Measurements from ENCODE around the gene ACSS3. TPM values are rescaled to one million over a fixed set of nuclear protein-coding genes. Genes with fewer than 3 reads are reported as not detected.

Gene ACSS3
- total RNA-seq, 2 donors from 2014 or later: 28.3 to 29.4 TPM

DNA sequence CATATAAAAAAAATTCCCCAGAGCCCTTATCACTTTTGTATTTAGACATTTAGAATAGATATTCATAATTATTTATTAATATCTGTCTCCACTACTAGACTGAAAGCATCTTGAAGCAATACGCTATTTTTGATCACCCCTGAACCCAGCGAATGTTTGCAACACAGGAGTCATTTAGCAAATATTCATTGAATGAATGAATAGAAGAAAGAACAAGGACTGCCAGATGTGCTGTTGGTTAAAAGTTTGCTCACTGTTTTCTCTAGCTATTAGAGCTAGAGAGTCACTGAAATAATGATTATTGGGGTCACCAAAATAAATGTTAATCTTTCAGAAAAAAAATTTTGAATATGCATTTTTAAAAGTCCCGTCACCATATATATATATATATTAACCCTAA lies 174.3 kb downstream of the ACSS3 start:
- no peak overlapping the region for H3K27ac ChIP-seq (ENCODE audit: low read depth, low read length)
- H3K4me1 ChIP-seq (ENCODE audit: control insufficient read depth, insufficient read depth, low read length): no peaks in the 10 kb centered on the region
- H3K4me3 ChIP-seq (ENCODE audit: low read length): no peak overlapping the region
- Mint-ChIP-seq H3K4me1 (peaks cover 12% of the 10 kb centered on the region), H3K4me3 (no peak overlapping the region), H3K36me3 (ENCODE audit: low read depth) (peaks cover 10% of the 10 kb centered on the region), H3K27me3 (ENCODE audit: insufficient read depth) (no peaks in the 10 kb centered on the region), H3K27ac (no peak overlapping the region), H3K9me3 (no peaks in the 10 kb centered on the region)
- no peaks in the 10 kb centered on the region for H3K9me3 ChIP-seq (ENCODE audit: control insufficient read depth, low read length)
- peaks cover 13% of the 10 kb centered on the region for H3K36me3 ChIP-seq (ENCODE audit: control insufficient read depth, insufficient read depth, low read length)
- 92 to 100% methylated on average over 2 of the region's 3 CpGs for WGBS, 2 experiments (ENCODE audit: insufficient coverage in 1 of 2, insufficient read length in 1 of 2)
- no peaks in the 10 kb centered on the region for H3K27me3 ChIP-seq (ENCODE audit: control insufficient read depth, insufficient read depth, low read length, poor library complexity, severe bottlenecking)
- H3K9ac ChIP-seq (ENCODE audit: extremely low read depth, low read length, poor library complexity, severe bottlenecking): no peak overlapping the region
- DNase-seq: no peak
- TF ChIP-seq, protein P1, sequence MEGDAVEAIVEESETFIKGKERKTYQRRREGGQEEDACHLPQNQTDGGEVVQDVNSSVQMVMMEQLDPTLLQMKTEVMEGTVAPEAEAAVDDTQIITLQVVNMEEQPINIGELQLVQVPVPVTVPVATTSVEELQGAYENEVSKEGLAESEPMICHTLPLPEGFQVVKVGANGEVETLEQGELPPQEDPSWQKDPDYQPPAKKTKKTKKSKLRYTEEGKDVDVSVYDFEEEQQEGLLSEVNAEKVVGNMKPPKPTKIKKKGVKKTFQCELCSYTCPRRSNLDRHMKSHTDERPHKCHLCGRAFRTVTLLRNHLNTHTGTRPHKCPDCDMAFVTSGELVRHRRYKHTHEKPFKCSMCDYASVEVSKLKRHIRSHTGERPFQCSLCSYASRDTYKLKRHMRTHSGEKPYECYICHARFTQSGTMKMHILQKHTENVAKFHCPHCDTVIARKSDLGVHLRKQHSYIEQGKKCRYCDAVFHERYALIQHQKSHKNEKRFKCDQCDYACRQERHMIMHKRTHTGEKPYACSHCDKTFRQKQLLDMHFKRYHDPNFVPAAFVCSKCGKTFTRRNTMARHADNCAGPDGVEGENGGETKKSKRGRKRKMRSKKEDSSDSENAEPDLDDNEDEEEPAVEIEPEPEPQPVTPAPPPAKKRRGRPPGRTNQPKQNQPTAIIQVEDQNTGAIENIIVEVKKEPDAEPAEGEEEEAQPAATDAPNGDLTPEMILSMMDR (conservative IDR thresholded peaks at IDR 0.05): no peak

DNA sequence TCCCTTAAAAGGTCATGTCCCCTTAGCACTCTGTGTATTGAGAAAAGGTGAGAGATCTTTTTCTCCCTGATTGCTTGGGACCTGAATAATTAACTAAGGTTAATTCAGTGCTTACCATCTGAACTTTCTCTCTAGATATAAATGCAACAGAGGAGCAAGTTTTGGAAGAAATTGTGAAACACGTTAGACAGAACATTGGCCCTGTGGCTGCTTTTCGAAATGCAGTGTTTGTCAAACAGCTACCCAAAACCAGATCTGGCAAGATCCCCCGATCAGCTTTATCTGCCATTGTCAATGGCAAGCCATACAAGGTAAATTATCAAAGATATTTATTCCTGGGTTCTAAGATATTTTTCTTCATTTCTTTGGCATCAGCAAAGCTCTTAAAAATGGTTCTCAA lies 175.5 kb downstream of the ACSS3 start:
- TF ChIP-seq, protein P1 (conservative IDR thresholded peaks at IDR 0.05): no peak
- Histone ChIP-seq H3K36me3 (ENCODE audit: control insufficient read depth, insufficient read depth, low read length) (peaks cover 13% of the 10 kb centered on the region), H3K27ac (ENCODE audit: low read depth, low read length) (no peak overlapping the region), H3K4me3 (ENCODE audit: low read length) (no peak overlapping the region), H3K9me3 (ENCODE audit: control insufficient read depth, low read length) (no peaks in the 10 kb centered on the region), H3K9ac (ENCODE audit: extremely low read depth, low read length, poor library complexity, severe bottlenecking) (no peak overlapping the region), H3K27me3 (ENCODE audit: control insufficient read depth, insufficient read depth, low read length, poor library complexity, severe bottlenecking) (no peaks in the 10 kb centered on the region), H3K4me1 (ENCODE audit: control insufficient read depth, insufficient read depth, low read length) (no peaks in the 10 kb centered on the region)
- peak overlapping the region; percentile 52 for H3K27ac Mint-ChIP-seq
- H3K9me3 Mint-ChIP-seq: no peaks in the 10 kb centered on the region
- 89 to 92% methylated on average over 3 of the region's 3 CpGs for WGBS, 2 experiments (ENCODE audit: insufficient coverage in 1 of 2, insufficient read length in 1 of 2)
- no peak overlapping the region for H3K4me3 Mint-ChIP-seq
- H3K36me3 Mint-ChIP-seq (ENCODE audit: low read depth): peaks cover 10% of the 10 kb centered on the region
- H3K4me1 Mint-ChIP-seq: peaks cover 12% of the 10 kb centered on the region
- no peaks in the 10 kb centered on the region for H3K27me3 Mint-ChIP-seq (ENCODE audit: insufficient read depth)
- no peak for DNase-seq

DNA sequence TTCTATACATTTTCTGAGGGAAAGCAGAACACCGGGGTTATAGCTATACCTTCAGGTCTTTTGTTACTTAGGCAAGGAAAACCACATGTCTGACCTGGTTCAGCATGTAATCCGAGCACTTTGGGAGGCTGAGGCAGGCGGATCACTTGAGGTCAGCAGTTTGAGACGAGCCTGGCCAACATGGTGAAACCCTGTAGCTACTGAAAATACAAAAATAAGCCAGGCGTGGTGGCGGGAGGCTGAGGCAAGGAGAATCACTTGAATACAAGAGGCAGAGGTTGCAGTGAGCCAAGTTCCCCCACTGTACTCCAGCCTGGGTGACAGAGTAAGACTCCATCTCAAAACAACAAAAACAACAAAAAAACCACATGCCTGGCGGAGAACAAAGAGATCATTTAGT lies 177.6 kb downstream of the ACSS3 start:
- peaks cover 13% of the 10 kb centered on the region for H3K36me3 ChIP-seq (ENCODE audit: control insufficient read depth, insufficient read depth, low read length)
- no peak overlapping the region for H3K27ac ChIP-seq (ENCODE audit: low read depth, low read length)
- no peaks in the 10 kb centered on the region for H3K27me3 Mint-ChIP-seq (ENCODE audit: insufficient read depth)
- no peaks in the 10 kb centered on the region for H3K27me3 ChIP-seq (ENCODE audit: control insufficient read depth, insufficient read depth, low read length, poor library complexity, severe bottlenecking)
- no peaks in the 10 kb centered on the region for H3K4me1 ChIP-seq (ENCODE audit: control insufficient read depth, insufficient read depth, low read length)
- no peaks in the 10 kb centered on the region for H3K9me3 ChIP-seq (ENCODE audit: control insufficient read depth, low read length)
- no peak overlapping the region for H3K4me3 Mint-ChIP-seq
- no peak overlapping the region for H3K9ac ChIP-seq (ENCODE audit: extremely low read depth, low read length, poor library complexity, severe bottlenecking)
- H3K27ac Mint-ChIP-seq: no peak overlapping the region
- H3K4me3 ChIP-seq (ENCODE audit: low read length): no peak overlapping the region
- H3K36me3 Mint-ChIP-seq (ENCODE audit: low read depth): peaks cover 10% of the 10 kb centered on the region
- no peaks in the 10 kb centered on the region for H3K9me3 Mint-ChIP-seq
- TF ChIP-seq, protein P1 (conservative IDR thresholded peaks at IDR 0.05): no peak
- WGBS, 2 experiments (ENCODE audit: insufficient coverage in 1 of 2, insufficient read length in 1 of 2): 81 to 91% methylated on average over 4 to 7 of the region's 7 CpGs
- H3K4me1 Mint-ChIP-seq: peaks cover 12% of the 10 kb centered on the region
- peak; percentile 46 for DNase-seq

Data from endodermal cell (in vitro differentiated cells).